Upper lobe of left lung (tissue), 6 donors: ENCODE data around the gene GNB1L. TPM values are rescaled to one million over a fixed set of nuclear protein-coding genes. Genes with fewer than 3 reads are reported as not detected.

Experiments used
- ATAC-seq, 2 donors: fragments of 200-7000 bp; cut with Tn5 transposase; one replicate each; pipeline ENCODE4 v1.9.1; 2022; ENCODE audit warnings: mild to moderate bottlenecking in 2 of 2, moderate library complexity in 2 of 2; ENCODE audit not compliant: low FRiP score in 2 of 2
- DNase-seq, 2 donors: peaks; one replicate each; pipeline ENCODE4 v3.0.0-alpha.2; 2019 to 2020
- H3K27ac ChIP-seq, 4 donors: fragments of 200-600 bp; sonication (generic); one replicate each; pipeline ENCODE4 v1.5.1; 2016 to 2019
- H3K27me3 ChIP-seq, 4 donors: fragments of 200-600 bp; sonication (generic); one replicate each; pipeline ENCODE4 v1.5.1; 2017 to 2019
- H3K36me3 ChIP-seq, 4 donors: fragments of 200-600 bp; sonication (generic); one replicate each; pipeline ENCODE4 v1.5.1; 2016 to 2019
- H3K4me1 ChIP-seq, 4 donors: fragments of 200-600 bp; sonication (generic); one replicate each; pipeline ENCODE4 v1.5.1; 2018 to 2019
- H3K4me3 ChIP-seq, 4 donors: fragments of 200-600 bp; sonication (generic); one replicate each; pipeline ENCODE4 v1.5.1; 2017 to 2019; ENCODE audit warnings: mild to moderate bottlenecking in 2 of 4, moderate library complexity in 1 of 4
- H3K9me3 ChIP-seq, 4 donors: fragments of 200-600 bp; sonication (generic); one replicate each; pipeline ENCODE4 v1.5.1; 2018 to 2019
- CTCF ChIP-seq, 6 experiments: fragments of 450-650 bp in 4 of 6; fragments of 200-600 bp in 2 of 6; sonication (generic) in 2 of 6; IDR thresholded peaks; one replicate each; pipeline ENCODE4 v1.5.1; 2016 to 2019; ENCODE audit warnings: antibody characterized with exemption in 6 of 6
- EP300 ChIP-seq, 4 donors: sonication (generic); formaldehyde crosslinking; IDR thresholded peaks; one replicate each; pipeline ENCODE4 v1.5.1; 2017; ENCODE audit warnings: antibody characterized with exemption in 4 of 4, control low read depth in 2 of 4
- POLR2A ChIP-seq, 4 donors: fragments of 450-650 bp; IDR thresholded peaks; one replicate each; pipeline ENCODE4 v1.5.1; 2016 to 2017; ENCODE audit warnings: antibody characterized with exemption in 4 of 4, mild to moderate bottlenecking in 2 of 4
- POLR2AphosphoS5 ChIP-seq, 2 donors: sonication (generic); formaldehyde crosslinking; IDR thresholded peaks; one replicate each; pipeline ENCODE4 v1.5.1; 2017; ENCODE audit warnings: antibody characterized with exemption in 2 of 2
- WGBS, 2 donors: methylation state at CpG; one replicate each; pipeline ENCODE4 v1.1.5; 2017 to 2018; 5-methylcytosine and 5-hydroxymethylcytosine counted together
- total RNA-seq, 6 donors: library from RNA; depleted of rRNA in 4 of 6; stranded (reverse); fragments of >200 nt in 4 of 6; gene quantifications; one replicate each; pipeline versions ENCODE4 v1.1.0 to v1.2.1, GENCODE V29; 2016 to 2021
- donor health status: DM: no; HTN: no; CAD: no; lungs with moderate emphysema.
- donor health status: DM: no; HTN: yes; CAD: no; lungs with severe emphysema.

GNB1L gene
- total RNA-seq, 6 donors from 2014 or later, result 0.78 to 11.1 (median 6.8) TPM

GRCh38 chr22:19800306-19800705, 54.4 kb downstream of the GNB1L start:
- DNase-seq (no peak), ATAC-seq (no peak)
- Histone ChIP-seq H3K9me3 (no peaks in the 10 kb centered on the region), H3K36me3 (peaks cover 0 to 4% (median 2%) of the 10 kb centered on the region in 4 donors), H3K27ac (no peak overlapping the region), H3K4me1 (no peaks in the 10 kb centered on the region), H3K27me3 (no peaks in the 10 kb centered on the region), H3K4me3 (no peak overlapping the region)
- TF ChIP-seq POLR2A (IDR thresholded peaks at IDR 0.05) (no peak), CTCF (IDR thresholded peaks at IDR 0.05) (no peak), EP300 (IDR thresholded peaks at IDR 0.05) (no peak), POLR2AphosphoS5 (IDR thresholded peaks at IDR 0.05) (no peak)
- 86 to 100% methylated on average over 1 to 8 of the region's 8 CpGs for WGBS, 2 donors

GRCh38 chr22:19799322-19800190, 55.1 kb downstream of the GNB1L start:
- 94 to 98% methylated on average over 13 to 34 of the region's 35 CpGs for WGBS, 2 donors
- Histone ChIP-seq H3K4me3 (no peak overlapping the region), H3K9me3 (no peaks in the 10 kb centered on the region), H3K27me3 (no peaks in the 10 kb centered on the region), H3K27ac (no peak overlapping the region), H3K36me3 (peaks cover 0 to 4% (median 2%) of the 10 kb centered on the region in 4 donors), H3K4me1 (no peaks in the 10 kb centered on the region)
- DNase-seq (peak in 1 of 2 donors; percentile 85), ATAC-seq (peak in 1 of 2 donors; percentile 81)
- TF ChIP-seq POLR2A (IDR thresholded peaks at IDR 0.05), result no peak
- no peak for TF ChIP-seq CTCF (IDR thresholded peaks at IDR 0.05)
- TF ChIP-seq POLR2AphosphoS5 (IDR thresholded peaks at IDR 0.05), result no peak
- no peak for TF ChIP-seq EP300 (IDR thresholded peaks at IDR 0.05)

- Histone ChIP-seq H3K36me3 (peaks cover 0 to 4% (median 2%) of the 10 kb centered on the region in 4 donors), H3K9me3 (no peaks in the 10 kb centered on the region), H3K27ac (no peak overlapping the region), H3K4me3 (no peak overlapping the region), H3K4me1 (no peaks in the 10 kb centered on the region), H3K27me3 (no peaks in the 10 kb centered on the region)
- DNase-seq (peak in 1 of 2 donors; percentile 53), ATAC-seq (no peak)
- WGBS, 2 donors, result 91 to 92% methylated on average over 6 to 8 of the region's 9 CpGs
- TF ChIP-seq POLR2A (IDR thresholded peaks at IDR 0.05), result no peak
- no peak for TF ChIP-seq CTCF (IDR thresholded peaks at IDR 0.05)
- TF ChIP-seq POLR2AphosphoS5 (IDR thresholded peaks at IDR 0.05), result no peak
- TF ChIP-seq EP300 (IDR thresholded peaks at IDR 0.05), result no peak
These were observed 55.8 kb downstream of the GNB1L start for GRCh38 chr22:19798891-19799293.

GRCh38 chr22:19798003-19798665, 56.5 kb downstream of the GNB1L start:
- Histone ChIP-seq H3K9me3 (no peaks in the 10 kb centered on the region), H3K27ac (no peak overlapping the region), H3K4me3 (no peak overlapping the region), H3K36me3 (peaks cover 0 to 4% (median 2%) of the 10 kb centered on the region in 4 donors), H3K4me1 (no peaks in the 10 kb centered on the region), H3K27me3 (no peaks in the 10 kb centered on the region)
- DNase-seq (peak in 1 of 2 donors; percentile 75), ATAC-seq (no peak)
- 97 to 98% methylated on average over 14 to 19 of the region's 19 CpGs for WGBS, 2 donors
- TF ChIP-seq CTCF (IDR thresholded peaks at IDR 0.05), result no peak
- no peak for TF ChIP-seq POLR2AphosphoS5 (IDR thresholded peaks at IDR 0.05)
- no peak for TF ChIP-seq POLR2A (IDR thresholded peaks at IDR 0.05)
- no peak for TF ChIP-seq EP300 (IDR thresholded peaks at IDR 0.05)
